A549 treated with ZK216348 at 1 μM for 4 hours (cell line): ENCODE data around the gene ZFYVE9. TPM values are rescaled to one million over a fixed set of nuclear protein-coding genes. Genes with fewer than 3 reads are reported as not detected.

Experiments
- total RNA-seq: library from RNA; stranded (reverse); fragments of 200-300 nt; extraction: Qiagen RNA extraction; gene quantifications from 5 replicates; pipeline ENCODE4 v1.2.3, GENCODE V29; 2022; ENCODE audit warnings: low read depth

ZFYVE9 gene, protein sequence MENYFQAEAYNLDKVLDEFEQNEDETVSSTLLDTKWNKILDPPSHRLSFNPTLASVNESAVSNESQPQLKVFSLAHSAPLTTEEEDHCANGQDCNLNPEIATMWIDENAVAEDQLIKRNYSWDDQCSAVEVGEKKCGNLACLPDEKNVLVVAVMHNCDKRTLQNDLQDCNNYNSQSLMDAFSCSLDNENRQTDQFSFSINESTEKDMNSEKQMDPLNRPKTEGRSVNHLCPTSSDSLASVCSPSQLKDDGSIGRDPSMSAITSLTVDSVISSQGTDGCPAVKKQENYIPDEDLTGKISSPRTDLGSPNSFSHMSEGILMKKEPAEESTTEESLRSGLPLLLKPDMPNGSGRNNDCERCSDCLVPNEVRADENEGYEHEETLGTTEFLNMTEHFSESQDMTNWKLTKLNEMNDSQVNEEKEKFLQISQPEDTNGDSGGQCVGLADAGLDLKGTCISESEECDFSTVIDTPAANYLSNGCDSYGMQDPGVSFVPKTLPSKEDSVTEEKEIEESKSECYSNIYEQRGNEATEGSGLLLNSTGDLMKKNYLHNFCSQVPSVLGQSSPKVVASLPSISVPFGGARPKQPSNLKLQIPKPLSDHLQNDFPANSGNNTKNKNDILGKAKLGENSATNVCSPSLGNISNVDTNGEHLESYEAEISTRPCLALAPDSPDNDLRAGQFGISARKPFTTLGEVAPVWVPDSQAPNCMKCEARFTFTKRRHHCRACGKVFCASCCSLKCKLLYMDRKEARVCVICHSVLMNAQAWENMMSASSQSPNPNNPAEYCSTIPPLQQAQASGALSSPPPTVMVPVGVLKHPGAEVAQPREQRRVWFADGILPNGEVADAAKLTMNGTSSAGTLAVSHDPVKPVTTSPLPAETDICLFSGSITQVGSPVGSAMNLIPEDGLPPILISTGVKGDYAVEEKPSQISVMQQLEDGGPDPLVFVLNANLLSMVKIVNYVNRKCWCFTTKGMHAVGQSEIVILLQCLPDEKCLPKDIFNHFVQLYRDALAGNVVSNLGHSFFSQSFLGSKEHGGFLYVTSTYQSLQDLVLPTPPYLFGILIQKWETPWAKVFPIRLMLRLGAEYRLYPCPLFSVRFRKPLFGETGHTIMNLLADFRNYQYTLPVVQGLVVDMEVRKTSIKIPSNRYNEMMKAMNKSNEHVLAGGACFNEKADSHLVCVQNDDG (N-terminal part only)
- total RNA-seq: 7.2 to 9.0 TPM (median 8.0 TPM) in 5 replicates

GRCh38 chr1:52141513-52142219 is at the start of gene ZFYVE9:
ZFYVE9 (plus strand) TSS chr1:52142089; CDS start chr1:52233207, 91,118 bp downstream.

DNA sequence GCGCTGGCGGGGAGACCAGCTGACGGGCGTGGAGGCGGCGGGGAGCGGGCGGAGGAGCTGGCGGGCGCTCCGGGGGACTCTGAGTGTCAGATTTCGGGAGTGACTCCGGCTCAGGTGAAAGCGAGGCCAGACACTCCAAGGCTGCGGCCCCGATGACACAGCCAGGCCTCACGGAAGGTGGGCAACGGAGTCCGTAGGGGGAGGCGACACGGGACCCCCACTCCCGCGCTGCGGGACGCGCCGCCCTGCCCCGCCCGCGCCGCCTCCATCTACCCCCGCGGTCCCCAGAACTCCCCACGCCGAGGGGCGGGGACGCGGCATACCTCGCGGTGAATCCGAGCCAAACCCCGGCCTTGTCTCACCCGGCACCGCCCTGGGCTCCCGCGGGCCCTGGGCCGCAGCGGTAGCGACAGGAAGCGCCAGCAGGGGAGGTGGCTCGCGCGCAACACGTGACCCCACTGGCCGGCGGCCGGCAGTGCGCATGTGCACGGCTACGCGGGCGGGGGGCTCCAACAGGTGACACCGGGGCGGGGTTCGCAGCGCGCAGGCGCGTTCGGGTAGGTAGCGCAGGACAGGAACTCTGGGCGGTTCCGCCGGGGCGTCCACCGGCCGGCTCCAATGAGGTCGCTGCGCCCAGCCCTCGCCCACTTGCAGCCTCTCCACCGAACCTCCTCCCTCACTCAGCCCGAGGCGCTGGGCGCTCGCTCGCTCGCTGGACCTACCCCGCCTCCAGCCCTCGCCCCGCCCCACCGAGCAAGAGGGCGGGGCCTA is 224.0 kb downstream of the ZFYVE9 start, which contains the start of gene CC2D1B:
Gene CC2D1B, minus strand, starts transcription at position 460 of the 771 bp plus-strand sequence. CDS start 1,585 bp downstream, outside the sequence.

Other genes starting within 250 kb of the ZFYVE9 start
- gene RAB3B, start 151.4 kb upstream of the ZFYVE9 start, total RNA-seq: 5.2 to 10.4 TPM (median 6.8 TPM) in 5 replicates
- 11.5 to 18.1 TPM (median 16.7 TPM) in 5 replicates for gene KTI12, start 108.3 kb upstream of the ZFYVE9 start, total RNA-seq
- 31.2 to 43.2 TPM (median 39.0 TPM) in 5 replicates for gene TXNDC12, start 86.9 kb upstream of the ZFYVE9 start, total RNA-seq
- gene BTF3L4, start 85.8 kb upstream of the ZFYVE9 start, total RNA-seq: 25.5 to 59.9 TPM (median 29.7 TPM) in 5 replicates
- gene CC2D1B, start 224.1 kb downstream of the ZFYVE9 start, total RNA-seq: 11.2 to 22.3 TPM (median 18.3 TPM) in 5 replicates